H9 (cell line): ENCODE results near the gene SRRM2. TPM values are rescaled to one million over a fixed set of nuclear protein-coding genes. Genes with fewer than 3 reads are reported as not detected.

Experiments used
- DNase-seq: peaks from one replicate; pipeline ENCODE4 v3.0.0-alpha.2; 2017
- H2AFZ ChIP-seq: one replicate; pipeline ENCODE4 v1.6.1; 2013; ENCODE audit warnings: mild to moderate bottlenecking, low read length, control low read depth, moderate library complexity
- H2AK5ac ChIP-seq: 2 replicates; pipeline ENCODE4 v1.6.1; 2013; ENCODE audit warnings: low read length, control low read depth, mixed read lengths; ENCODE audit not compliant: insufficient read length
- H2BK120ac ChIP-seq: one replicate; pipeline ENCODE4 v1.6.1; 2013; ENCODE audit warnings: low read depth, mild to moderate bottlenecking, low read length, control low read depth, inconsistent platforms; ENCODE audit not compliant: poor library complexity, severe bottlenecking
- H2BK12ac ChIP-seq: 2 replicates; pipeline ENCODE4 v1.6.1; 2013; ENCODE audit warnings: low read length, control low read depth, mixed read lengths, low read depth; ENCODE audit not compliant: insufficient read length
- H2BK15ac ChIP-seq: 2 replicates; pipeline ENCODE4 v1.6.1; 2013; ENCODE audit warnings: low read depth, low read length, control low read depth
- H2BK20ac ChIP-seq: one replicate; pipeline ENCODE4 v1.6.1; 2013; ENCODE audit warnings: low read depth, mild to moderate bottlenecking, low read length, control low read depth, inconsistent platforms; ENCODE audit not compliant: poor library complexity, severe bottlenecking
- H2BK5ac ChIP-seq: 2 replicates; pipeline ENCODE4 v1.6.1; 2013; ENCODE audit warnings: low read length, control low read depth, mixed read lengths; ENCODE audit not compliant: insufficient read length
- H3K14ac ChIP-seq: 2 replicates; pipeline ENCODE4 v1.6.1; 2013; ENCODE audit warnings: low read length, control low read depth; ENCODE audit not compliant: insufficient read depth
- H3K18ac ChIP-seq: 2 replicates; pipeline ENCODE4 v1.6.1; 2013; ENCODE audit warnings: low read depth, mild to moderate bottlenecking, mixed read lengths, low read length, control low read depth; ENCODE audit not compliant: insufficient read length
- H3K23ac ChIP-seq: 2 replicates; pipeline ENCODE4 v1.6.1; 2013; ENCODE audit warnings: low read length, control low read depth, mixed read lengths, low read depth; ENCODE audit not compliant: insufficient read length
- H3K23me2 ChIP-seq: 2 replicates; pipeline ENCODE4 v1.6.1; 2013; ENCODE audit warnings: low read depth, mild to moderate bottlenecking, mixed read lengths, low read length, control low read depth; ENCODE audit not compliant: insufficient read length, poor library complexity, severe bottlenecking
- H3K27ac ChIP-seq: 2 replicates; pipeline ENCODE4 v1.5.1; 2013; ENCODE audit warnings: low read length, control low read depth, mixed read lengths, low read depth; ENCODE audit not compliant: insufficient read length
- H3K27me3 ChIP-seq: 2 replicates; pipeline ENCODE4 v1.6.1; 2013; ENCODE audit warnings: low read length, control low read depth, inconsistent platforms; ENCODE audit not compliant: insufficient read depth
- H3K4ac ChIP-seq: 2 replicates; pipeline ENCODE4 v1.6.1; 2013; ENCODE audit warnings: low read depth, mild to moderate bottlenecking, control low read depth, inconsistent platforms, low read length, moderate library complexity
- H3K4me1 ChIP-seq: 2 replicates; pipeline ENCODE4 v1.6.1; 2013; ENCODE audit warnings: low read length, control low read depth, inconsistent platforms; ENCODE audit not compliant: insufficient read depth
- H3K4me2 ChIP-seq: 2 replicates; pipeline ENCODE4 v1.6.1; 2013; ENCODE audit warnings: low read length, control low read depth, mixed read lengths; ENCODE audit not compliant: insufficient read length, insufficient read depth
- H3K56ac ChIP-seq: 2 replicates; pipeline ENCODE4 v1.6.1; 2013; ENCODE audit warnings: low read depth, mild to moderate bottlenecking, mixed read lengths, low read length, control low read depth; ENCODE audit not compliant: insufficient read length
- H3K79me1 ChIP-seq: 2 replicates; pipeline ENCODE4 v1.6.1; 2013; ENCODE audit warnings: low read depth, mild to moderate bottlenecking, moderate library complexity, low read length, control low read depth, inconsistent platforms; ENCODE audit not compliant: insufficient read depth, poor library complexity, severe bottlenecking
- H3K79me2 ChIP-seq: 2 replicates; pipeline ENCODE4 v1.6.1; 2013; ENCODE audit warnings: low read length, control low read depth, inconsistent platforms; ENCODE audit not compliant: insufficient read depth
- H3K9ac ChIP-seq: 2 replicates; pipeline ENCODE4 v1.6.1; 2013; ENCODE audit warnings: low read length, control low read depth, mixed read lengths; ENCODE audit not compliant: insufficient read length; ENCODE audit errors: extremely low read depth
- H3K9me3 ChIP-seq: one replicate; pipeline ENCODE4 v1.6.1; 2013; ENCODE audit warnings: low read depth, low read length, inconsistent platforms; ENCODE audit not compliant: control insufficient read depth
- H3T11ph ChIP-seq: one replicate; pipeline ENCODE4 v1.6.1; 2013; ENCODE audit warnings: mild to moderate bottlenecking, low read length, control low read depth, inconsistent platforms
- H4K20me1 ChIP-seq: one replicate; pipeline ENCODE4 v1.6.1; 2013; ENCODE audit not compliant: control insufficient read depth, insufficient read length, insufficient read depth
- H4K5ac ChIP-seq: 2 replicates; pipeline ENCODE4 v1.6.1; 2013; ENCODE audit warnings: low read depth, mild to moderate bottlenecking, mixed read lengths, low read length, control low read depth; ENCODE audit not compliant: insufficient read length
- H4K8ac ChIP-seq: replicated peaks from 2 replicates; pipeline ENCODE4 v1.6.1; 2013; ENCODE audit warnings: low read length, control low read depth, mixed read lengths, low read depth; ENCODE audit not compliant: insufficient read length
- H4K91ac ChIP-seq: 2 replicates; pipeline ENCODE4 v1.6.1; 2013; ENCODE audit warnings: low read depth, mild to moderate bottlenecking, moderate library complexity, mixed read lengths, low read length, control low read depth; ENCODE audit not compliant: insufficient read length
- H3K27ac Mint-ChIP-seq, 3 experiments: 2 replicates in 2 of 3; 3 replicates in 1 of 3; pipeline ENCODE4 v1.8.0; 2020 to 2021; ENCODE audit warnings: mixed read lengths in 3 of 3, mild to moderate bottlenecking in 1 of 3, moderate library complexity in 1 of 3
- H3K27me3 Mint-ChIP-seq: 2 replicates; pipeline ENCODE4 v1.8.0; 2021; ENCODE audit warnings: low read depth, mild to moderate bottlenecking, moderate library complexity, mixed read lengths
- H3K36me3 Mint-ChIP-seq, 3 experiments: 2 replicates in 2 of 3; 3 replicates in 1 of 3; pipeline ENCODE4 v1.8.0; 2020 to 2021; ENCODE audit warnings: low read depth in 3 of 3, mixed read lengths in 3 of 3; ENCODE audit not compliant: insufficient read depth in 1 of 3
- H3K4me1 Mint-ChIP-seq, 2 experiments: 2 replicates each; pipeline ENCODE4 v1.8.0; 2020; ENCODE audit warnings: mixed read lengths in 2 of 2
- H3K4me3 Mint-ChIP-seq, 2 experiments: 2 replicates in 1 of 2; 3 replicates in 1 of 2; pipeline ENCODE4 v1.8.0; 2020 to 2021; ENCODE audit warnings: mild to moderate bottlenecking in 2 of 2, mixed read lengths in 2 of 2, moderate library complexity in 1 of 2
- H3K9me3 Mint-ChIP-seq, 2 experiments: 2 replicates in 1 of 2; 3 replicates in 1 of 2; pipeline ENCODE4 v1.8.0; 2020; ENCODE audit warnings: mild to moderate bottlenecking in 2 of 2, mixed read lengths in 2 of 2, moderate library complexity in 1 of 2
- CTCF ChIP-seq: fragments of 200-600 bp; sonication (generic); conservative IDR thresholded peaks from 3 replicates; pipeline ENCODE4 v1.8.0; 2021; ENCODE audit warnings: antibody characterized with exemption, mild to moderate bottlenecking
- whole genome bisulfite sequencing: extraction: QIAGEN DNeasy Blood & Tissue Kit; methylation state at CpG from one replicate; pipeline ENCODE4 v1.1.7; 2013; ENCODE audit warnings: missing lambda C conversion rate, low lambda C conversion rate, mixed read lengths; ENCODE audit not compliant: insufficient read length; ENCODE audit errors: extremely low coverage; 5-methylcytosine and 5-hydroxymethylcytosine counted together
- total RNA-seq: library from RNA; stranded (reverse); gene quantifications from 2 replicates; pipeline ENCODE4 v1.2.1, GENCODE V29; 2021

The SRRM2 gene
- total RNA-seq, 1 experiment from 2014 or later, result 694 TPM

- H2BK12ac ChIP-seq, result no peak overlapping the region
- DNase-seq, result no peak
These were observed 31.3 kb downstream of the SRRM2 start for GRCh38 chr16:2783581-2784357.

More at GRCh38 chr16:2783581-2784357, 31.3 kb downstream of the SRRM2 start:
- no peak overlapping the region for H2AK5ac ChIP-seq
- no peak overlapping the region for H3K4ac ChIP-seq
- TF ChIP-seq CTCF, result no peak
- H3K27ac ChIP-seq, result no peak overlapping the region
- H3K23ac ChIP-seq, result no peak overlapping the region
- H3K27ac Mint-ChIP-seq, result peak overlapping the region in 1 of 3 experiments; percentile 87; a peak in 1 of 7 replicates
- no peak overlapping the region for H3T11ph ChIP-seq
- no peaks in the 10 kb centered on the region; the same call in 1 of the 2 replicates for H3K79me2 ChIP-seq
- no peak overlapping the region for H2BK15ac ChIP-seq
- no peaks in the 10 kb centered on the region for H3K4me1 ChIP-seq
- H3K9ac ChIP-seq, result no peak overlapping the region
- no peaks in the 10 kb centered on the region for H3K9me3 Mint-ChIP-seq
- H4K20me1 ChIP-seq, result no peaks in the 10 kb centered on the region
- no peak overlapping the region for H2BK120ac ChIP-seq
- H2BK20ac ChIP-seq, result no peak overlapping the region
- no peak overlapping the region for H3K4me3 Mint-ChIP-seq
- no peak overlapping the region for H3K4me2 ChIP-seq
- no peak overlapping the region for H4K8ac ChIP-seq
- H3K56ac ChIP-seq, result no peak overlapping the region
- H3K4me1 Mint-ChIP-seq, result peaks cover 8 to 24% of the 10 kb centered on the region in 2 experiments
- no peaks in the 10 kb centered on the region for H3K27me3 ChIP-seq
- H3K9me3 ChIP-seq, result no peaks in the 10 kb centered on the region
- H4K91ac ChIP-seq, result no peak overlapping the region
- H4K5ac ChIP-seq, result no peak overlapping the region
- H3K18ac ChIP-seq, result no peak overlapping the region
- H3K36me3 Mint-ChIP-seq, result peaks cover 0 to 2% (median 0%) of the 10 kb centered on the region in 3 experiments; a peak in 2 of 7 replicates
- no peaks in the 10 kb centered on the region for H3K23me2 ChIP-seq
- H3K27me3 Mint-ChIP-seq, result peaks cover 7% of the 10 kb centered on the region
- no peak overlapping the region for H2BK5ac ChIP-seq
- WGBS, result no CpG with 5 or more reads among the region's 15 CpGs
- no peaks in the 10 kb centered on the region for H3K79me1 ChIP-seq
- H3K14ac ChIP-seq, result no peak overlapping the region
- H2AFZ ChIP-seq, result no peak overlapping the region
